Fibroblast of lung (primary cell): Measurements from ENCODE around the gene MAB21L4.

ENCODE experiments used
- CTCF ChIP-seq, 2 donors: IDR thresholded peaks in 1 of 2; conservative IDR thresholded peaks in 1 of 2; 1 replicate in 1 of 2; 2 replicates in 1 of 2; pipeline ENCODE4 v1.5.1; 2011 to 2012; ENCODE audit warnings: low read length in 2 of 2, control low read depth in 1 of 2, inconsistent platforms in 1 of 2, low read depth in 1 of 2, mild to moderate bottlenecking in 1 of 2
- EZH2 ChIP-seq: IDR thresholded peaks from 2 replicates; pipeline ENCODE4 v1.5.1; 2012; ENCODE audit warnings: low read length, control low read depth, mild to moderate bottlenecking; ENCODE audit errors: missing control alignments

- TF ChIP-seq CTCF (conservative IDR thresholded peaks at IDR 0.05 in 1 of 2, IDR thresholded peaks at IDR 0.05 in 1 of 2; ENCODE audit: low read depth in 1 of 2, low read length in 2 of 2) (no peak), EZH2 (no peak)
These were observed 9.3 kb upstream of the MAB21L4 start for GRCh38 chr2:240905176-240905781.
